Esophagus squamous epithelium (tissue), 4 donors: ENCODE data around the gene GAB4.

ENCODE experiments used
- POLR2A ChIP-seq, 4 donors: fragments of 450-650 bp; IDR thresholded peaks; one replicate each; pipeline ENCODE4 v1.6.1; 2017; ENCODE audit warnings: antibody characterized with exemption in 4 of 4, mild to moderate bottlenecking in 4 of 4, moderate library complexity in 3 of 4
- TF ChIP-seq, protein P1 (sequence below), 6 experiments: fragments of 450-650 bp in 4 of 6; fragments of 200-600 bp in 2 of 6; sonication (generic) in 2 of 6; IDR thresholded peaks; one replicate each; pipeline ENCODE4 v1.5.1; 2016 to 2019; ENCODE audit warnings: antibody characterized with exemption in 6 of 6, mild to moderate bottlenecking in 4 of 6, moderate library complexity in 4 of 6

DNA sequence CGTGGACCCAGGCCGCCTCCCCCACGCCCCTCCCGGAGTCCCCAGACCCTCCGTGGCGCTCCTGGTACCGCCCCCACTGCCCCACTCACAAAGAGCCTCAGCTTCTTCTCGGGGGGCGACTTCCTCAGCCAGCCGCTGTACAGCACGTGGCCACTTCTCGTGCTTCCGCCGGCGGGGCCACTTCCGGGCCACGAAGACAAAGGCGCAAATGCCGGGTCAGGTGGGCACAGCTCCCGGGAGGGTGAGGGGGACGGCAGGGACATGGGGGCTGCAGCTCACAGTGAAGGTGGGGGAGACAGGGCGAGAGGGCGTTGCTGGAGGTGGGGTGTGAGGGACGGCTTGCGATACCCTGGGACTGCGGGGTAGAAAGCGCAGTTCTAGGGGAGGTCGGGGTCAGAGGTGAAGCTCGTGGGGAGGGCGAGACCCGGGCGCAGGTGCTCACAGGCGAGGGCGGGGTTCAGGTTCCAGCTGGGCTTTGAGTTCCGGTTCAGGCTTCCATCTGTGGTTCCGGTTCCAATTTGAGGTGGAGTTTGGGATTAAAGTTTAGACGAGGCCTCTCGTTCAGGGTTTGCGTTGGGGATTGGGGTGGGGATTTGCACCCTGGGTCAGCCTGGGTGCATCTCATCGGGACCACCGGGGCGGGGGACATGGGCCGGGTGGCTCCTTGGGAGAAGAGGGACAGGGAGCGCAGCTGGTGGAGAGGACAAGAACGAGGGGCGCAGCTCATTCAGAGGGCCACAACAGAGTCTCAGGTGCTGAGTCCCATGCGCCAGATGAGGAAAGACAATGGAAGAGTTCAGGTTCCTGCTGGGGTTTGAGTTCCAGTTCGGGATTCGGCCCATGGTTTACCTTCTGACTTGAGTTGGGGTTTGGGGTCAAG, at the start of gene GAB4:
- TF ChIP-seq POLR2A (IDR thresholded peaks at IDR 0.05), result no peak
- TF ChIP-seq, protein P1, sequence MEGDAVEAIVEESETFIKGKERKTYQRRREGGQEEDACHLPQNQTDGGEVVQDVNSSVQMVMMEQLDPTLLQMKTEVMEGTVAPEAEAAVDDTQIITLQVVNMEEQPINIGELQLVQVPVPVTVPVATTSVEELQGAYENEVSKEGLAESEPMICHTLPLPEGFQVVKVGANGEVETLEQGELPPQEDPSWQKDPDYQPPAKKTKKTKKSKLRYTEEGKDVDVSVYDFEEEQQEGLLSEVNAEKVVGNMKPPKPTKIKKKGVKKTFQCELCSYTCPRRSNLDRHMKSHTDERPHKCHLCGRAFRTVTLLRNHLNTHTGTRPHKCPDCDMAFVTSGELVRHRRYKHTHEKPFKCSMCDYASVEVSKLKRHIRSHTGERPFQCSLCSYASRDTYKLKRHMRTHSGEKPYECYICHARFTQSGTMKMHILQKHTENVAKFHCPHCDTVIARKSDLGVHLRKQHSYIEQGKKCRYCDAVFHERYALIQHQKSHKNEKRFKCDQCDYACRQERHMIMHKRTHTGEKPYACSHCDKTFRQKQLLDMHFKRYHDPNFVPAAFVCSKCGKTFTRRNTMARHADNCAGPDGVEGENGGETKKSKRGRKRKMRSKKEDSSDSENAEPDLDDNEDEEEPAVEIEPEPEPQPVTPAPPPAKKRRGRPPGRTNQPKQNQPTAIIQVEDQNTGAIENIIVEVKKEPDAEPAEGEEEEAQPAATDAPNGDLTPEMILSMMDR (IDR thresholded peaks at IDR 0.05), result no peak
